Left lung (tissue), 10 donors: ENCODE measurements around the gene SPACA4. TPM values are rescaled to one million over a fixed set of nuclear protein-coding genes. Genes with fewer than 3 reads are reported as not detected.

Experiments
- ATAC-seq: fragments of 200-7000 bp; cut with Tn5 transposase; one replicate; pipeline ENCODE4 v1.9.1; 2020; ENCODE audit warnings: moderate library complexity
- DNase-seq, 4 donors: peaks; one replicate each; pipeline ENCODE4 v3.0.0-alpha.2; 2013 to 2020
- H3K27ac ChIP-seq, 2 donors: fragments of 200-600 bp; sonication (generic) in 1 of 2; one replicate each; pipeline versions ENCODE4 v1.5.0 to v1.8.0; 2020 to 2021
- H3K27me3 ChIP-seq, 2 donors: fragments of 200-600 bp; sonication (generic) in 1 of 2; one replicate each; pipeline versions ENCODE4 v1.5.0 to v1.8.0; 2020 to 2021
- H3K36me3 ChIP-seq, 2 donors: fragments of 200-600 bp; sonication (generic) in 1 of 2; one replicate each; pipeline versions ENCODE4 v1.5.0 to v1.8.0; 2020 to 2021
- H3K4me1 ChIP-seq, 2 donors: fragments of 200-600 bp; one replicate each; pipeline ENCODE4 v1.8.0; 2021
- H3K4me3 ChIP-seq, 2 donors: fragments of 200-600 bp; sonication (generic) in 1 of 2; one replicate each; pipeline versions ENCODE4 v1.5.0 to v1.8.0; 2020 to 2021; ENCODE audit warnings: mild to moderate bottlenecking in 1 of 2
- H3K9me3 ChIP-seq, 2 donors: fragments of 200-600 bp; sonication (generic) in 1 of 2; one replicate each; pipeline versions ENCODE4 v1.5.0 to v1.8.0; 2020 to 2021
- CTCF ChIP-seq, 2 donors: fragments of 200-600 bp; sonication (generic) in 1 of 2; IDR thresholded peaks; one replicate each; pipeline versions ENCODE4 v1.5.0 to v1.8.0; 2021; ENCODE audit warnings: antibody characterized with exemption in 2 of 2
- intact Hi-C, 2 donors: fragments of 100-400 bp; cut with DNase I; formaldehyde crosslinking; loops; one replicate each; pipeline versions ENCODE4 v1.11.2 to v1.14.2; 2022
- polyA plus RNA-seq, 6 donors: library from polyadenylated mRNA; unstranded; fragments of 120-200 nt; gene quantifications; one replicate each; pipeline ENCODE4 v1.2.1, GENCODE V29; 2013; ENCODE audit not compliant: insufficient read length in 6 of 6
- total RNA-seq, 2 donors: library from RNA; stranded (reverse); fragmentation: NEBNext Ultra II Directional; extraction: Animal tissue kit (Norgen Biotek cat#: 25700); gene quantifications; one replicate each; pipeline ENCODE4 v1.2.1, GENCODE V29; 2021
- donor health status: DM: no; HTN: yes; CAD: no.
- donor health status: DM: no; HTN: no; CAD: no.

The SPACA4 gene
- total and polyA plus RNA-seq, 8 donors, result 0.17 to 0.78 (median 0.26) TPM; not detected in 2

GRCh38 chr19:48587387-48587786 is 19.2 kb upstream of the SPACA4 start:
- Histone ChIP-seq H3K27ac (no peak overlapping the region), H3K27me3 (peaks cover 0 to 9% of the 10 kb centered on the region in 2 donors), H3K9me3 (no peaks in the 10 kb centered on the region), H3K36me3 (no peaks in the 10 kb centered on the region), H3K4me1 (peaks cover 5 to 24% of the 10 kb centered on the region in 2 donors), H3K4me3 (no peak overlapping the region)
- intact Hi-C loops, result loop anchor here in 1 of 2 donors (10.0 kb wide), 1 partner anchor 83 kb away; no protein-coding TSS in a partner anchor
- ATAC-seq (no peak), DNase-seq (no peak)
- no peak for TF ChIP-seq CTCF (IDR thresholded peaks at IDR 0.05)

GRCh38 chr19:48588670-48589401 is 17.7 kb upstream of the SPACA4 start:
- H3K9me3 ChIP-seq, result no peaks in the 10 kb centered on the region
- no peak overlapping the region for H3K27ac ChIP-seq
- intact Hi-C loops, result loop anchor here in 1 of 2 donors (10.0 kb wide), 1 partner anchor 84 kb away; no protein-coding TSS in a partner anchor
- TF ChIP-seq CTCF (IDR thresholded peaks at IDR 0.05), result peak; percentile 85 to 94
- peaks cover 3 to 16% of the 10 kb centered on the region in 2 donors for H3K4me1 ChIP-seq
- peaks cover 0 to 9% of the 10 kb centered on the region in 2 donors for H3K27me3 ChIP-seq
- H3K4me3 ChIP-seq, result peak overlapping the region; percentile 22 to 24
- DNase-seq (peak; percentile 73 to 99 (median 90)), ATAC-seq (peak; percentile 86)
- H3K36me3 ChIP-seq, result no peaks in the 10 kb centered on the region

DNA sequence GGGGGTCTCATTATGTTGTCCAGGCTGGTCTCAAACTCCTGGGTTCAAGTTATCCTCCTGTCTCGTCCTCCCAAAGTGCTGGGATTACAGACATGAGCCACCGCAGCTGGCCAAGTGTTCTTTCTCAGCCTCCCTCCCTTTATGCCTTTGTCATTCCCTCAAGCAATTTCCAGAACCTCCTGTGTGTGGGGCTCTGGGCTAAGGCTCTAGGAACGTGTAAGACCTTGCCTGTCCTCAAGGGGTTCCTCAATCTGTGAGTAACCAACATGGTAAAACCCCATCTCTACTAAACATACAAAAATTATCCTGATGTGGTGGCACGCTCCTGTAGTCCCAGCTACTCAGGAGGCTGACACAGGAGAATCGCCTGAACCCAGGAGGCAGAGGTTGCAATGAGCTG is 15.5 kb upstream of the SPACA4 start:
- no peak overlapping the region for H3K27ac ChIP-seq
- peaks cover 0 to 5% of the 10 kb centered on the region in 2 donors for H3K27me3 ChIP-seq
- no peaks in the 10 kb centered on the region for H3K36me3 ChIP-seq
- H3K4me3 ChIP-seq, result no peak overlapping the region
- intact Hi-C loops, result no loop called here
- no peaks in the 10 kb centered on the region for H3K9me3 ChIP-seq
- peaks cover 0 to 10% of the 10 kb centered on the region in 2 donors for H3K4me1 ChIP-seq
- ATAC-seq (no peak), DNase-seq (no peak)
- no peak for TF ChIP-seq CTCF (IDR thresholded peaks at IDR 0.05)

- Histone ChIP-seq H3K36me3 (no peaks in the 10 kb centered on the region), H3K27ac (no peak overlapping the region), H3K9me3 (no peaks in the 10 kb centered on the region), H3K27me3 (peaks cover 0 to 5% of the 10 kb centered on the region in 2 donors), H3K4me3 (no peak overlapping the region), H3K4me1 (no peaks in the 10 kb centered on the region)
- no peak for TF ChIP-seq CTCF (IDR thresholded peaks at IDR 0.05)
- intact Hi-C loops, result no loop called here
- DNase-seq (no peak), ATAC-seq (no peak)
Observed at GRCh38 chr19:48595171-48595570, 11.4 kb upstream of the SPACA4 start.

- TF ChIP-seq CTCF (IDR thresholded peaks at IDR 0.05), result no peak
- intact Hi-C loops, result no loop called here
- no peak overlapping the region for H3K27ac ChIP-seq
- H3K9me3 ChIP-seq, result no peaks in the 10 kb centered on the region
- no peaks in the 10 kb centered on the region for H3K36me3 ChIP-seq
- H3K27me3 ChIP-seq, result peaks cover 0 to 5% of the 10 kb centered on the region in 2 donors
- H3K4me1 ChIP-seq, result no peaks in the 10 kb centered on the region
- H3K4me3 ChIP-seq, result no peak overlapping the region
- no peak for ATAC-seq
- DNase-seq, result no peak
Observed at GRCh38 chr19:48595833-48596232, 10.7 kb upstream of the SPACA4 start.
